Fibroblast of mammary gland (primary cell): ENCODE results near the gene FAM227B.

Source experiments
- DNase-seq: peaks from one replicate; pipeline ENCODE4 v3.0.0-alpha.2; 2010; ENCODE audit warnings: low read depth
- H3K4me3 ChIP-seq: 2 replicates; pipeline ENCODE4 v1.5.1; 2011; ENCODE audit warnings: low read depth, mild to moderate bottlenecking, low read length, moderate library complexity; ENCODE audit not compliant: control insufficient read depth
- CTCF ChIP-seq: conservative IDR thresholded peaks from 2 replicates; pipeline ENCODE4 v1.5.1; 2011; ENCODE audit warnings: low read depth, low read length, inconsistent platforms; ENCODE audit not compliant: control insufficient read depth, insufficient read depth

Gene FAM227B

GRCh38 chr15:49287481-49287880, 333.1 kb downstream of the FAM227B start:
- no peak for TF ChIP-seq CTCF
- H3K4me3 ChIP-seq, result no peak overlapping the region
- DNase-seq, result no peak

GRCh38 chr15:49286649-49287404, 333.8 kb downstream of the FAM227B start:
- H3K4me3 ChIP-seq, result no peak overlapping the region
- no peak for TF ChIP-seq CTCF
- no peak for DNase-seq

- peak; percentile 54 for DNase-seq
- no peak for TF ChIP-seq CTCF
- no peak overlapping the region for H3K4me3 ChIP-seq
These were observed 338.3 kb downstream of the FAM227B start for GRCh38 chr15:49282366-49282765.

- H3K4me3 ChIP-seq, result no peak overlapping the region
- TF ChIP-seq CTCF, result no peak
- no peak for DNase-seq
These were observed 340.8 kb downstream of the FAM227B start for GRCh38 chr15:49279521-49280456.

GRCh38 chr15:49278751-49279150, 341.9 kb downstream of the FAM227B start:
- H3K4me3 ChIP-seq, result no peak overlapping the region

More at GRCh38 chr15:49278751-49279150, 341.9 kb downstream of the FAM227B start:
- DNase-seq, result no peak
- no peak for TF ChIP-seq CTCF
